ENCODE results near the gene ZBTB48.

The ZBTB48 gene

DNA sequence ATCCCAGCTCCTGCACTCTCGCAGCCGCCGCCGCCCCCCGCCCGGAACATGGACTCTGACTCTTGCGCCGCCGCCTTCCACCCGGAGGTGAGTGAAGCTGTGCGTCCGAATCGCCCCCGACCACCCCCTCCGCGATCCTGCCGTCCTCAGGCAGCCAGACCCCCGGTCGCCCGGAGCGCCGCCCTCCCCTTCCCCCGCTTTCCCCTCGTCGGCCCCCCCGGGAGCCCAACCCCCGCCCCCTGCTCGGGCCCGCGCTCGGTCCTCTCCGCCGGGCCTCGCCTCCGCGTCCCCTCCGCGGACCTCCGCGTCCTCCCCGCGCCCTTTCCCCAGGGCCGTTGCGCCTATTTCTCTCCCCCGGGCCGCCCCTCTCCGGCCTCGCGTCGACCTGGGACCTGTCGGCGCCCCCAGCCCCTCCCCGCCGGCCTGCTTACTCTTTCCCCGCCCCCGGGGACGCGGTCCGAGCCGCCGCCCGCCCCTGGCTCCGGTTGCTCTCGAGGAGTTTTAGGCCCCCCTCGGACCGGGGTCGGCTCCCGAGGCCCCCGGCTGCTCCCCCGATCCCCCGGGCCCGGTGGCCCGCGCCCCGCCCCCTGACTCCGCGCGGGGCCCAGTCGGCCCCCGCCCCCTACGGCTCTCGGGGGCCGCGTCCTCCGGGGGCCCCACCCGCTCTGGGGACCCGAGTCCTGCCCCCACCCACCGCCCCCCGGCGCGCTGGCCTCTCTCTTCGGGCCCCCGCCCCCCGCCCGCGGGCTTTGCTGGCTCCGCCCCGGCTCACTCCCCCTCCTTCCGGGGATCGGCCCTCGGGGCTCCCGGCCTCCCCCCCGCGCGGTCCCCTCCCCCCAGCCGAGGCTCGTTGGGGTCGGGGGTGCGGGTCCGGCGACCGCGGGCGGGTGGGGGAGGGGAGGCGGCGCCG lies 34.5 kb downstream of the ZBTB48 start:
- DNase-seq: peak; percentile 57

DNA sequence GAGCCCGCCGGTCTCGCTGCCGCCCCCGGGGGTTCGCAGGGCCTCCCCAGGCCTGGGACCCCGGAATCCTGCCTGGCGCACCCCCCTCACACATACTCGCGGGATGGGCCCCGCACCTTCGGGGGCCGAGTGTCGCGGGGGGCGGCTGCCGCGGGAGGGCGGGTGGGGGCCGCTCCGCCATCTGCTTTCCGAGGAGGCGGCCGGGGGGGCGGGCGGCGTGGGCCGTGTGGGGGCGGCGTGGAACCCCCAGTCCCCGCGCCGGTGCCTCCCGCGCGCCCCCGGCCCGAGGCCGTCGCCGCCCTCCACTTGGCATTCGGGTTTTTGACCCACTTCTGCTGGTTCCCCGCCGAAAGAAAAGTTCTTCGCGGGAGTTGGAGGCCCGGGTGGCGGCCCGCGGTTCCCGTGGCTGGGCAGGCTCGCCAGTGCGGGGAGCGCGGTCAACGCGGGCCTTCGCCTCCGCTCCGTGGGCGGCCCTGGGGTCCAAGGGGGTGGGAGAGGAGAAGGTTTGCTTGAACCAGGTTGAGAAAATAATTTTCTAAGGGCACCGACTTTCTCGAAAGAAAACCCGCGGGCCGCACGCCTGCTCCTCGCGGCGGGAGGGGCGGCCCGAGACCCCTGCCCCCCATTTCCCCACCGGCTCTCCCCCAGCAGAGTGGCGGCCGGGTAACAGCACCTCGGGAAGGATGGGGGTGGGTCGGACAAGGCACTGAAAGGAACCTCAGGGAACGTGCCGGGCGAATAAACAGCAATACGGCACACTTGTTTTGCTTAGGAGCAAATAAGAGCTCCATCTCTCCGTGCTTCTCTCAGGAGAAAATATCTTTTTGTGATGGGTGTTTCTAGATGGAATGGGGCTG lies 35.4 kb downstream of the ZBTB48 start:
- no peak for DNase-seq

DNA sequence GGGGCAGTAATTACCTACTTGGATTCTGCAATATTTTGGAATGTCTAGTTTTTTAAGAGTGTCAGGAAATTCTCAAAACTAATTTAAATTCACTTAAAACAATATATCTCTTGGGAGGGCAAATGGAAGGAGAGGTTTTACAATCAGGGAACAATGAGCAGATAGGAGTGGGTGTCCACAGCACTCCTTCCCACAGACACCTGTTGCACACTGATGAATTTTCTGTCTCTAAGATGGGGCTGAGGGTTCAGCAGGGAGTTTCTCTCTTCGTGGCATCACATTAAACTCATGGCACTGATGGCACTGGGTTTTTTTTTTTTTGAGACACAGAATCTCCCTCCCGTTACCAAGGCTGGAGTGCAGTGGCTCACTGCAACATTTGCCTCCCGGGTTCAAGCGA lies 39.3 kb downstream of the ZBTB48 start:
- DNase-seq: no peak

DNA sequence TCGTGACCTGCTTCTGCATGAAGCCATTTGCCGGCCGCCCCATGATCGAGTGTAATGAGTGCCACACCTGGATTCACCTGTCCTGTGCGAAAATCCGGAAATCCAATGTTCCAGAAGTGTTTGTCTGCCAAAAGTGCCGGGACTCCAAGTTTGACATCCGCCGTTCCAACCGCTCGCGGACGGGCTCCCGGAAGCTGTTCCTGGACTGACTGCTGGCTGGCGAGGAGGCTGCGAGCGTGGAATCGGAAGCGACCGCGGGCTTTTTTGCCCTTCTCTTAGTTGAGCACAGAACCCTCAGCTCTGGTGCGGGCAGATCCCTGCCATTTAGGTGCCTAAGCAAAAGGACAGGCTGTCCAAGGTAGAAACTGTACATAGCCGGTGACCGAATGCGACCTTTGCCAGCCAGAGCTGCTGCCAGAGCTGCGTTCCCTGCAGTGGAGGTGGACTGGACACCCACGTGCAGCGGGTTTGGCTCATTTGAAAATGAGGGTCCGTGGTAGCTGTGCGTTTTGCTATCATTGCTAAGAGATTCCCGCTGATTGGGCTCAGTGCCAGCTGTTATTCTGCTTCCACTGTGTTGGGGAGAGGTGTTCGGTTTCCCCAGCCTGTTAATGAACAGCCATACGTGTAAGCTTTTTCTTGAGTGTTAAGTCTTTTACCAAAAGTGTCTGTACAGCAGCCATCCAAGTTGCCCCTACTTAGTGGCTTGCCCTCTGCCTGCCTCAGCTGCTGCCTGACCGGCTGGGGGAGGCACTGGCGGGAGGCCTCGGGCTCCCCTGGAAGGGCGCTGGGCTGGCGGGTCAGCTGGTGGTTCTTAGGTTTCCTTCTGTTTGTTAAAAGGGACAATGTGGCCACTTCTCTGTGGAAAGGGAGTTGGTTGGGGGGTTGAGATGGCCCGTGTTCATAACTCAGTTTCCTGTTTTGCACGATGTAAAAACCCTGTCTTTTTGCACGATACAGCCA lies 41.9 kb downstream of the ZBTB48 start:
- no peak for DNase-seq

DNA sequence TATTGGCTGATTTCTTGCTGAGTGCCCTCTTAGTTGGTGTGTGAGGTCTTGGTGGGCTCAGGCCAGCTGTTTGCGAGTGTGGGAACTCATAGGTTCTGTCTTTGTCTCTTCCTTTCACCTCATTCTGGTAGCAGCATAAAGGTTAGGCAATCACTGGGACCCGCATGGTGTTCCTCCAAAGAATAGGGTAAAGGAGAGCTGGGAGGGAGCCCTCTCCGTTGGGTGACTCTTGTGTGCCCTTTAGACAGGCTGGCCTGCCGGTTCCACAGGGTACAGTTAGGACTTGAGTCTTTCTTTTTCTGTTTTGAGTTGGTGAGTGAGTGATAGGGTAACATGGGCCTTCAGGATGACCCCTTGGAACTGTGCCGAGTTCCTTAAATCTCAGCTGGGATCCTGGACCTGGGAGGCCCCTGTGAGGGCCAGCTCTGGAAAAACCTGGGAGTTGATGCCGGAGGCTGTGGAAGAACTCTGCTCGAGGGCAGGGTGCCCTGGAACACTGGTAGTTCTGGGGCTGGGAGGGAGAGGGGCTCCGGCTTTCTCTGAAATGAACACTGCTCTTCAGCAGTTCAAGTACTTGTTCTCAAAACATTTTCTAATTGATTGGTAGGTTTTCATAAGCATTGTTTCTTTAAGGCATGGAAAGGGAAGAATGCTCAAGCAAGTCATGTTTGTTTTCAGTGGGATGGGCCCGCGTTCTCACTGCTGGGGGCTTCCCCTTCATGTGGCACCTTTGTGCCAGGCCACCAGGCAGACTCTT lies 42.8 kb downstream of the ZBTB48 start:
- DNase-seq: no peak

DNA sequence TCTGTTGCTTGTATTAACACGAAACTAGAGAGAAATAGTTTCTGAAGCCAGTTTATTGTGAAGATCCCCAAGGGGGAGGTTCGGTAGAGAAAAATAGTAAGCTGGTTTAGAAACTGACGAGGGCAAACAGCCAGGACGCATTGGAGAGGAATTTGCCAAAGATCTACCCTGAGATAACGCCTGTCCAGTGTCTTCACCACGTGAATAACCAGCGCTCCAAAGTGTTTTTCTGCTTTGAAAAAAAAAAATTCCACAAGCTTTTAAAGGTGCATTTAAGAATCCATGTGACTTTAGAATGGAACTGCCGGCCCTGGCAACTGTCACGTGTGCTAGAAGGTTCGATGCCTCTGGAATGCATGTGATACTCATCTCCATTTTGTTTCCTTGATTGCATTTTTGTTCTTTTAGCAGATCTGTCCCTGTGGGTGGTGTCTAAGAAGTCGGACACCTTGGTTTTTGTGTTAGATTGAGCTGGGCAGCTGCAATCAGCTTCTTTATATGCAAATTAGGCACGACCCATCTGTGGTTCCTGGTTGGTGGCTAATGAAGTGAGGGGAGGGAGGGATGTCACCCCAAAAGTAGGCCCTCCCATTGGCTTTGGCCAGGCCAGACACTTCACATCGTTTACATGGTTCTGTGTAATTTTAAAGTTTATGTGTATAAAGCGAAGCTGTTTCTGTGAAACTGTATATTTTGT lies 43.6 kb downstream of the ZBTB48 start:
- DNase-seq: no peak

DNA sequence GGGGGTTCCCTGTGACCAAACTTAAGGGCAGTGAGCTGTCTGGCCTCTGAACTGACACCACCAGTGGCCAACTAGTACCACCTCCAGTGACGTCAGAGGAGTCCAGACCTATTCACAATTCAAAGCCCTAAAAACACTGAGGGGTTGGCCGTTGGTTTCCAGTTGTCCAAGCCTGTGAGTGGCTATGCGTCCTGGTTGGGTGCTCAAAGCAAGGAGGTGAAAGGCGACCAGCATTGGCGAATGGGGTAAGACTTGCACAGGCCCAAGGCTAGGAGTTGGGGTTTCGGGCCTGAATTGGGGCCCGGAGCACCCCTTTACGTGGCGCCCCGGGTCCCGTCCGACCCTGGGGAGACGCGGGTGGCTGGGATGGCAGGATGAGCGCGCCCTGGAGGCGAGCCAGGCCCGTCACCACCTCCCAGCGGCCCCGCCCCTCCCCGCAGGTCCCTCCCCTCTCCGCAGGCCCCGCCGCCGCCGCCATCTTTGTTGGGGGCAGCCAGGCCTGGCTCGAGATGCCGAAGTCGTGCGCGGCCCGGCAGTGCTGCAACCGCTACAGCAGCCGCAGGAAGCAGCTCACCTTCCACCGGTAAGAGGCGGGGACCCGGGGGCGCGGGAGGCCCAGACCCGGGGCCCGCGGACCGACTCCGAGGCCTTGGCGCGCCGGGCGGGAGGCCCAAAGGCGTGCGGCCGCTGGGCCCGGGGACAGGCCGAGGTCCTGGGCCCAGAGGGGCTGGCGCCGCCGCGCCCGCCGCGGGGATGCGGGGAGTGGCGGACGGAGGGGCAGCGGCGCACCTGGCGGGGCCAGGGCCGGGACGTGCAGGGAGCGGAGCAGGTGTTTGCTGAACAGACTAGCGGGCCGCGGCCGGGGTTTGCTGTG lies 45.2 kb downstream of the ZBTB48 start, which contains the start of gene THAP3:
THAP3 (plus strand) TSS at position 159 of the 874 bp plus-strand sequence; CDS start at position 510, 351 bp downstream.
- DNase-seq: peak; percentile 87

DNA sequence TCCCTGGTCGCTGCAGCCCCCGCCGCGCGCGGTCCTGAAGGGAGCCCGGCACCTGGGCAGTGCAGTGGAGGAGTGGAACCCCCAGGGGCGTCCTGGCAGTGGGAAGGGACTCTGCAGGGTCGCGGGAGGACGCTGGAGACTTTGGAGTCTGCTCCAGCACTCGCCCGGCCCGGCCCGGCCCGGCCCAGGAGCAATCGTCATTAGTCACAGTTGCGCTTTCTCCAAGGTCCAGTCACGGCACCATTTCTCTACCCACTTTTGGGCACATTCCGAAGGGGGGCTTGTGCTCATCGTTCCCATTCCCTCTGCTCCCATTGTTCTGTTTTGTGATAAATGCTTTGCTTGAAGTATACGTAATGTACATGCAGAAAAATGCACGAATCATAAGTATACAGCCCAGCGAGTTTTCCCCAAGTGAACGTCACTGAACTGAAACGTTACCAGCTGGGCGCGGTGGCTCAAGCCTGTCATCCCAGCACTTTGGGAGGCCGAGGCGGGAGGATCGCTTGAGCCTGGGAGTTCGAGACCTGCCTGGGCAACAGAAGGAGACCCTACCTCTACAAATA lies 45.9 kb downstream of the ZBTB48 start:
- no peak for DNase-seq

DNA sequence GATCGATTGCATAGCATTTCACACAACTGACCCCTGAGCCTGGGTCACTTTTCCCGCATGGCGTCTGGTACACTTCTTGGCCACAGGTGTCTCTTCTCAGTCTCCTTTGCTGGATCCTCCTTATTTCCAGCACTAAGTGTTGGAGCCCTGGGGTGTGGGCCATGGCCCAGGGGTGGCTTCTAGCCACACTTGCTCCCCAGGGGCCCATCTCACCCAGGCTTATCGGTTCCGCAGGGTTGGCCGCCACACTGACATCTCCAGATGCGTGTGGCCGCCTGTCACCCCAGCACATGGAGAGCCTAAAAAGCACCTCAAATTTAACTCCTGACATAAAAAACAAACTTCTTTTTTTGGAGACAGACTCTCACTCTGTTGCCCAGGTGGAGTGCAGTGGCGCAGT lies 47.2 kb downstream of the ZBTB48 start:
- DNase-seq: no peak

DNA sequence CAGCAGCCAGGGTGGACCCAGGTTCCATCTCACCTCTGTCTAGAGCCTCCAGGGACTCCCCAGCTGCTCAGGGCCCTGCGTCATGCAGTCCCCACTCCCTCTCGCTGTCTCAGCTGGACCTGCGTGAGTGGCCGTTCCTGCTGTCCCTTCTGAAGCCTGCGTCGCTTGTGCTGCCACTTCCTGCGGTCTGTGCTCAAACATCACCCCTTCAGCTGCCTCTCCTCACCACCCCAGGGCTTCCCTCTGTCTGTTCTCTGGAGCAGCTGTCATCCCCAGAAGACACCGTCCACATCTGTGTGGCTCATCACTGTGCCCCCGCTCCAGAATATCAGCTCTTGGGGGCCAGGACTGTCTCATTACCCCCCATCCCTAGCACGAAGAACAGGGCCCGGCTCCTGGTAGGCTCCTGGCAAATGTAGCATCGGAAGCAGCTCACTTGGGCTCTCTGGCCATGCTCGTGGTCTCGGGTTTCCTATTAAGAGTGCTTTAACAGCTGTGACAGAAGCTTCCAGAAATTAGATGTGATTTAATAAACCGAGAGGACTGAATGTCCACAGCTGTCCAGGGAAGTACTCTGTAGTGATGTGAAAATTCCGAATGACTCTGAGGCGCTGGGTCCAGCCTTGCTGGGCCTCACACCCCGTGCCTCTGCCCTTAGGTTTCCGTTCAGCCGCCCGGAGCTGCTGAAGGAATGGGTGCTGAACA lies 48.2 kb downstream of the ZBTB48 start:
- DNase-seq: no peak

DNA sequence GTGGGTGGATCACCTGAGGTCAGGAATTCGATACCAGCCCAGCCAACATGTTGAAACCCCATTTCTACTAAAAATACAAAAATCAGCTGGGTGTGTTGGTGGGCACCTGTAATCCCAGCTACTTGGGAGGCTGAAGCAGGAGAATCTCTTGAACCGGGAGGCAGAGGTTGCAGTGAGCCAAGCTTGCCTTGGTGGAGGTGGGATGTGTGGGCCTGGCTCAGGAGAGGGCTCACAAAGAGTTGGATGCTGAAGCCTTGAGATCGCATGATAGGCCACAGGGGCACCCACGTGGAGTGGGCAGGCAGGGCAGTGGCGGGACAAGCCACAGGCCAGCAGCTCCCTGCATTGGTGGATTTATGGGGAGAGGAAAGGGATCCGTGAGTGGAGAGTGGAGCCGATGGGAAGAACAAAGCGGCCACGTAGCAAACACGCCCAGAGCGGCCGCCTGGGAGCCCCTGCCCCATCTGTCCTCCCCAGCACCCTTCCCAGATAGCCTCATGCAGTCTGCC lies 49.2 kb downstream of the ZBTB48 start:
- DNase-seq: no peak

DNA sequence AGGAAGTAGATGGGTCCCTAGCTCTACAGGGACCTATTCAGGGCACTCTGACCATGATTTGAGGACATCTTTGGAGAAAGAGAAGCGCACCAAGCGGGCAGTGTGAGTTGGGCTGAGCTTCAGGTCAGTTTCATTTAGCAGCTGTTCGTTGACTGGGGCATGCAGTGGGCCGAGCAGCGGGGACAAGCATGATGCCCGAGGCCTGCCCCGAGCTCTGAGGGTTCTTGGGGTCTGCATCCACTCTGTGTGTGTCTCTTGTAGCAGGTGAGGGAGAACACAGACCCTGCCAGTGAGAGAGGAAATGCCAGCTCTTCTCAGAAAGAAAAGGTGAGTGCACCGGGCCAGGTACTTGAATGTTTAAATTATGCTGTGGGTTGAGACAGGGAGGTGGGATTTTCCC lies 50.2 kb downstream of the ZBTB48 start:
- no peak for DNase-seq

DNA sequence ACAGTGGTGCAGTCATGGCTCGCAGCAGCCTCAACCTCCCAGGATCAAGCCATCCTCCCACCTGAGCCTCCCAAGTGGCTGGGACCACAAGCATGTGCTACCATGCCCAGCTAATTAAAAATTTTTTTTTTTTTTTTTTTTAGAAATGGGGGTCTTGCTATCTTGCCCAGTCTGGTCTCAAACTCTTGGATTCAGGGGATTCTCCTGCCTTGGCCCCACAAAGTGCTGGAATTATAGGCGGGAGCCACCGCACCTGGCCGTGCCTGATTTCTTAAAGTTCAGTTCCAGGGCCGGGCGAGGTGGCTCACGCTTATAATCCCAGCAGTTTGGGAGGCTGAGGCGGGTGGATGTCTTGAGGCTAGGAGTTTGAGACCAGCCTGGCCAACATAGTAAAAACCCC lies 51.3 kb downstream of the ZBTB48 start:
- no peak for DNase-seq

DNA sequence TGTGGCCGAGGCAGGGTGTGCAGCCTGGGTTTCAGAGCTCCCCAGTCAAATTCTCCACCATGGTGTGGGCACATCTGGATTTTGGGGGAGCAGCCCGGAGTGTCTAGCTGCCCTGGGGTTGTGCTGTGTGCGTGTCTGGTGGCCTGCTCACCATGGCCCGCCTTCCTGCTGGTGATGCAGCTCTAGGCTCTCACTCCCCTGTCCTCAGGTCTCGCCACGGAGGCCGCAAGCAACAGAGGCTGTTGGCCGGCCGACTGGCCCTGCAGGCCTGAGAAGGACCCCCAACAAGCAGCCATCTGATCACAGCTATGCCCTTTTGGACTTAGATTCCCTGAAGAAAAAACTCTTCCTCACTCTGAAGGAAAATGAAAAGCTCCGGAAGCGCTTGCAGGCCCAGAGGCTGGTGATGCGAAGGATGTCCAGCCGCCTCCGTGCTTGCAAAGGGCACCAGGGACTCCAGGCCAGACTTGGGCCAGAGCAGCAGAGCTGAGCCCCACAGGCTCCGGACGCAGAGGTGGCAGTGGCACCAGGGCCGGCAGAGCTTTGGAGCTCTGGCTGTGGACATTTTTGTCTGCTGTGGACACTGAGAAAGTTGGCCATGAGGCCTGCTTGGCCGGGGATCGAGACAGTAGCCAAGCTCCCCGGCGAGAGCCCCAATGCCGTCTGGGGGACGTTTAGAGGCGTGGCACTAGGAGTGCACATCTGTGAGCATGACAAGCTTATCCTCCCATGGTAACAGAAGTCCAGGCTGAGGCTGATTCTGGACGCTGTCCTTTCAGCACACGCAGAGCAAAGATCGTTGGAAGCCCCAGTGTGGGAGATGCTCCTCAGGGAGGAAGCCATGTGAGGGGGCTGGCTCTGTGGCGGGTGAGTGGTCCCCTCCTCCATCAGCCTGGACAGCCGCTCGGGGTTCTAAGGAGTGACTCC lies 53.1 kb downstream of the ZBTB48 start:
- DNase-seq: no peak

DNA sequence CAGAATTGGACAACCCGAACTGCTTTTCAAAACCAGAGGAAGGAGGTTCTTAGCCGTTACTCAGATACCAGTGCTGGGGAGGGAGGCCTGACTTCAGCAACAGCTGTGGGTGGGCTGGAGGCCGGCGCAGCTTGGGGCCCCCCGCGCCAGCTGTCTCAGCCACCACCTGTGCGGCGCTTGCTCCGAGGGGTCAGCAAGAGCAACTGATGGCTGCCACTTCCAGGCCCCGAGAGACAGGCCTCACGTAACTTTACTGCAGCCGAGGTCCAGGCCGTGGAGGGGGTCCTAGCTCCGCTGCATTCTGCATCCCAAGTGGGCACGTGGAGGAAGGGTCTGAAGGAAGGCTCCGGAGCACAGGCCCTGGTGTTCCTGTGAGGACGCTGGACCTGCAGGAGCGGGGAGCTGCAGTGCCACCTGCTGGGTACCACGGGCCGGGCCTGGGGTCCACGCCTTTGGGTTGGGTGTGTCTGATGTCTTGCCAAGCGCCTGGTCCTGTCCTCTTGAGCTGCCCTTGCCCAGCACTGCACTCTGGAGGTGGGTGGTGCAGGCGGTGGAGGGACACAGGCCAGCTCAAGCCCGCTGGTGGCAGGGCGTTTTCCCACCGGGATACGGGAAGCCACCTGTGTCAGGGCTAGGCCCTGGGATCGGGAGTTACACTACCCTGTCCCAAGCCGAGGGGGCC lies 54.7 kb downstream of the ZBTB48 start:
- peak; percentile 40 for DNase-seq

DNA sequence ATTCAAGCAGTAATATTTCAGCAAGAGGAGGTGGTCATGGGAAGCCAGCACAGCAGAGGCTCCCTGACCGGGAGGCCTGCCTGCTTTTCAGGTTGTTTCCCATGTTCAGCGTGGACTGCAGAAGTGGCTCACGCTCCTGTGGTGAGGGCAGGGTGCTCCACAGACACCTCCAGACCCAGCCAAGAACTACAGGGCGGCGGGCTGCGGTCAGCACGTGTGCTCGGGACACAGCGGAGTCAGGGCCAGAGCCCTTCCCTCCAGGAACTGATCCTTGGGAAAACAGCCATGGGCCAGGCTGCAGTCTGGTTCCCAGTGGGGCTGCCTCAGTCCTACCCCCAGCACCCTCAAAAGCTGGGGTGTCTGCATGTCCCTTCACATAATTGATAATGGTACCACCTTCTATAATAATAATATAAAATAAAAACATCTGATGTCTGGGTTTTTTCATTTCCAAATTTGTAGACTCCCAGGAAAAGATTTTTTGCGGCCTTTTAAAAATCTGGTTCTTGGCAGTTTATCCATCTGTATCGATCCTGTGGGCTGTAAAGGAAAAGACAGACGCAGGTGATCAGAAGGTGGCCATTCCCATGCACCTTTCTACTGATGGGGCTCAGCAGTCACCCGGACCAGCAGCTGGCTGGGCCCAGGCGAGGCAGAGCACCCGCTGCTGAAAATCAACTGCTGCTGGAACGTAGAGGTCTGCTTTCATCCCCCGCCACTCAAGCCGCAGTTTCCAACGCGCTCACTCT lies 55.5 kb downstream of the ZBTB48 start:
- DNase-seq: no peak

Data from activated CD4-positive, CD25-positive, alpha-beta regulatory T cell treated with anti-CD3 and anti-CD28 coated beads, Interleukin-2, amount 50 U/mL, for 72 hours (primary cell).